HCT116 (cell line): ENCODE measurements around the gene KAT6B.

Source experiments
- CTCF ChIP-seq, 3 experiments: fragments of 200-600 bp in 1 of 3; sonication (generic) in 1 of 3; IDR thresholded peaks in 2 of 3; conservative IDR thresholded peaks in 1 of 3; 2 replicates each; pipeline ENCODE4 v1.5.1; 2012 to 2017; ENCODE audit warnings: low read depth in 2 of 3, low read length in 2 of 3, antibody characterized with exemption in 1 of 3, borderline replicate concordance in 1 of 3, control low read depth in 1 of 3, mild to moderate bottlenecking in 1 of 3, mixed read lengths in 1 of 3, mixed run types in 1 of 3, moderate library complexity in 1 of 3; ENCODE audit not compliant: insufficient read depth in 1 of 3
- MAX ChIP-seq: IDR thresholded peaks from 2 replicates; pipeline ENCODE4 v1.6.1; 2012
- POLR2A ChIP-seq: IDR thresholded peaks from 2 replicates; pipeline ENCODE4 v1.7.0; 2011; ENCODE audit warnings: borderline replicate concordance; ENCODE audit not compliant: insufficient read depth, insufficient read length; ENCODE audit errors: extremely low read depth
- POLR2AphosphoS5 ChIP-seq: IDR thresholded peaks from 2 replicates; pipeline ENCODE4 v1.6.1; 2011; ENCODE audit warnings: mild to moderate bottlenecking, low read depth, low read length, moderate library complexity
- TCF7L2 ChIP-seq: IDR thresholded peaks from 2 replicates; pipeline ENCODE4 v1.7.0; 2011; ENCODE audit warnings: borderline replicate concordance, inconsistent platforms; ENCODE audit not compliant: insufficient read depth, insufficient read length; ENCODE audit errors: extremely low read depth
- YY1 ChIP-seq: IDR thresholded peaks from 2 replicates; pipeline ENCODE4 v1.6.1; 2011; ENCODE audit warnings: low read length, low read depth, moderate library complexity, mild to moderate bottlenecking; ENCODE audit not compliant: insufficient replicate concordance; ENCODE audit errors: extremely low read depth
- ZFX ChIP-seq: fragments of 450-650 bp; IDR thresholded peaks from 2 replicates; pipeline ENCODE4 v1.6.1; 2017
- TF ChIP-seq, protein P1 (sequence below): IDR thresholded peaks from 2 replicates; pipeline ENCODE4 v1.6.1; 2012; ENCODE audit warnings: low read depth

- TF ChIP-seq CTCF (IDR thresholded peaks at IDR 0.05 in 2 of 3, conservative IDR thresholded peaks at IDR 0.05 in 1 of 3; ENCODE audit: borderline replicate concordance in 1 of 3, insufficient read depth in 1 of 3, low read depth in 2 of 3, low read length in 2 of 3) (no peak), ZFX (no peak), POLR2AphosphoS5 (no peak), POLR2A (no peak), MAX (no peak), YY1 (no peak), TCF7L2 (no peak)
- TF ChIP-seq, protein P1, sequence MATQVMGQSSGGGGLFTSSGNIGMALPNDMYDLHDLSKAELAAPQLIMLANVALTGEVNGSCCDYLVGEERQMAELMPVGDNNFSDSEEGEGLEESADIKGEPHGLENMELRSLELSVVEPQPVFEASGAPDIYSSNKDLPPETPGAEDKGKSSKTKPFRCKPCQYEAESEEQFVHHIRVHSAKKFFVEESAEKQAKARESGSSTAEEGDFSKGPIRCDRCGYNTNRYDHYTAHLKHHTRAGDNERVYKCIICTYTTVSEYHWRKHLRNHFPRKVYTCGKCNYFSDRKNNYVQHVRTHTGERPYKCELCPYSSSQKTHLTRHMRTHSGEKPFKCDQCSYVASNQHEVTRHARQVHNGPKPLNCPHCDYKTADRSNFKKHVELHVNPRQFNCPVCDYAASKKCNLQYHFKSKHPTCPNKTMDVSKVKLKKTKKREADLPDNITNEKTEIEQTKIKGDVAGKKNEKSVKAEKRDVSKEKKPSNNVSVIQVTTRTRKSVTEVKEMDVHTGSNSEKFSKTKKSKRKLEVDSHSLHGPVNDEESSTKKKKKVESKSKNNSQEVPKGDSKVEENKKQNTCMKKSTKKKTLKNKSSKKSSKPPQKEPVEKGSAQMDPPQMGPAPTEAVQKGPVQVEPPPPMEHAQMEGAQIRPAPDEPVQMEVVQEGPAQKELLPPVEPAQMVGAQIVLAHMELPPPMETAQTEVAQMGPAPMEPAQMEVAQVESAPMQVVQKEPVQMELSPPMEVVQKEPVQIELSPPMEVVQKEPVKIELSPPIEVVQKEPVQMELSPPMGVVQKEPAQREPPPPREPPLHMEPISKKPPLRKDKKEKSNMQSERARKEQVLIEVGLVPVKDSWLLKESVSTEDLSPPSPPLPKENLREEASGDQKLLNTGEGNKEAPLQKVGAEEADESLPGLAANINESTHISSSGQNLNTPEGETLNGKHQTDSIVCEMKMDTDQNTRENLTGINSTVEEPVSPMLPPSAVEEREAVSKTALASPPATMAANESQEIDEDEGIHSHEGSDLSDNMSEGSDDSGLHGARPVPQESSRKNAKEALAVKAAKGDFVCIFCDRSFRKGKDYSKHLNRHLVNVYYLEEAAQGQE: no peak
These were observed 64.7 kb downstream of the KAT6B start for GRCh38 chr10:74891053-74891452.
